DND-41 (cell line): ENCODE results near the gene NBEA.

Source experiments
- ATAC-seq: fragments of 200-7000 bp; cut with Tn5 transposase; 3 replicates; pipeline ENCODE4 v1.9.1; 2021; ENCODE audit warnings: low read depth; ENCODE audit not compliant: insufficient read depth
- DNase-seq: peaks from one replicate; pipeline ENCODE4 v3.0.0-alpha.2; 2020
- H2AFZ ChIP-seq: 2 replicates; pipeline ENCODE4 v1.6.0; 2012; ENCODE audit warnings: low read depth, low read length
- H3K27ac ChIP-seq: 2 replicates; pipeline ENCODE4 v1.5.1; 2012; ENCODE audit warnings: low read length, inconsistent platforms
- H3K27me3 ChIP-seq: fragments of 200-600 bp; sonication (generic); 2 replicates; pipeline ENCODE4 v1.6.0; 2012; ENCODE audit warnings: low read length, mild to moderate bottlenecking, inconsistent platforms; ENCODE audit not compliant: insufficient read depth, poor library complexity
- H3K36me3 ChIP-seq: 2 replicates; pipeline ENCODE4 v1.5.1; 2012; ENCODE audit warnings: low read length, inconsistent platforms; ENCODE audit not compliant: insufficient read depth
- H3K4me1 ChIP-seq: 2 replicates; pipeline ENCODE4 v1.5.1; 2012; ENCODE audit warnings: mild to moderate bottlenecking, low read length; ENCODE audit not compliant: insufficient read depth
- H3K4me2 ChIP-seq: 2 replicates; pipeline ENCODE4 v1.6.0; 2012; ENCODE audit warnings: mild to moderate bottlenecking, moderate library complexity, low read length, inconsistent platforms; ENCODE audit not compliant: insufficient read depth
- H3K4me3 ChIP-seq, 2 experiments: fragments of 200-600 bp in 1 of 2; shearing (Covaris generic) in 1 of 2; 2 replicates each; pipeline ENCODE4 v1.5.1; 2012 to 2016; ENCODE audit warnings: inconsistent platforms in 2 of 2, low read length in 2 of 2, mild to moderate bottlenecking in 2 of 2, low read depth in 1 of 2, moderate library complexity in 1 of 2
- H3K79me2 ChIP-seq: 2 replicates; pipeline ENCODE4 v1.6.0; 2012; ENCODE audit warnings: low read length, inconsistent platforms; ENCODE audit not compliant: insufficient read depth
- H3K9ac ChIP-seq: 2 replicates; pipeline ENCODE4 v1.6.0; 2012; ENCODE audit warnings: low read depth, mild to moderate bottlenecking, inconsistent platforms, low read length, moderate library complexity
- H3K9me3 ChIP-seq: 2 replicates; pipeline ENCODE4 v1.5.1; 2012; ENCODE audit warnings: low read length, moderate library complexity, mild to moderate bottlenecking, inconsistent platforms; ENCODE audit not compliant: insufficient read depth, severe bottlenecking
- H4K20me1 ChIP-seq: 2 replicates; pipeline ENCODE4 v1.6.0; 2012; ENCODE audit warnings: low read length; ENCODE audit not compliant: insufficient read depth
- CTCF ChIP-seq: IDR thresholded peaks from 2 replicates; pipeline ENCODE4 v1.5.1; 2012; ENCODE audit warnings: borderline replicate concordance, low read length, moderate library complexity, mild to moderate bottlenecking; ENCODE audit not compliant: poor library complexity, severe bottlenecking; ENCODE audit errors: extremely low read depth
- EZH2 ChIP-seq: IDR thresholded peaks from 3 replicates; pipeline ENCODE4 v1.6.1; 2012; ENCODE audit warnings: borderline replicate concordance, low read depth, mild to moderate bottlenecking, moderate library complexity, low read length, inconsistent platforms; ENCODE audit not compliant: severe bottlenecking

Gene NBEA

GRCh38 chr13:35681685-35682084 is 739.6 kb downstream of the NBEA start:
- DNase-seq (no peak), ATAC-seq (no peak)
- Histone ChIP-seq H4K20me1 (no peaks in the 10 kb centered on the region), H3K4me3 (no peak overlapping the region), H2AFZ (no peak overlapping the region), H3K4me1 (no peaks in the 10 kb centered on the region), H3K79me2 (no peaks in the 10 kb centered on the region), H3K36me3 (no peaks in the 10 kb centered on the region), H3K9me3 (no peaks in the 10 kb centered on the region), H3K9ac (no peak overlapping the region), H3K27ac (no peak overlapping the region), H3K27me3 (no peaks in the 10 kb centered on the region), H3K4me2 (no peak overlapping the region)
- TF ChIP-seq EZH2, result no peak
- no peak for TF ChIP-seq CTCF

- Histone ChIP-seq H3K4me2 (no peak overlapping the region), H3K4me1 (no peaks in the 10 kb centered on the region), H3K4me3 (no peak overlapping the region), H3K27me3 (no peaks in the 10 kb centered on the region), H3K79me2 (no peaks in the 10 kb centered on the region), H2AFZ (no peak overlapping the region), H3K9me3 (no peaks in the 10 kb centered on the region), H3K9ac (no peak overlapping the region), H4K20me1 (no peaks in the 10 kb centered on the region), H3K36me3 (no peaks in the 10 kb centered on the region), H3K27ac (no peak overlapping the region)
- TF ChIP-seq CTCF (no peak), EZH2 (no peak)
- DNase-seq, result no peak
- no peak for ATAC-seq
These were observed 742.4 kb downstream of the NBEA start for GRCh38 chr13:35684432-35684831.

GRCh38 chr13:35687336-35687735 is 745.3 kb downstream of the NBEA start:
- Histone ChIP-seq H3K27ac (no peak overlapping the region), H3K9me3 (no peaks in the 10 kb centered on the region), H4K20me1 (no peaks in the 10 kb centered on the region), H3K9ac (no peak overlapping the region), H3K27me3 (no peaks in the 10 kb centered on the region), H2AFZ (no peak overlapping the region), H3K4me3 (no peak overlapping the region), H3K36me3 (no peaks in the 10 kb centered on the region), H3K79me2 (no peaks in the 10 kb centered on the region), H3K4me2 (no peak overlapping the region), H3K4me1 (no peaks in the 10 kb centered on the region)
- no peak for DNase-seq
- no peak for TF ChIP-seq CTCF
- TF ChIP-seq EZH2, result no peak
- no peak for ATAC-seq

- no peaks in the 10 kb centered on the region for H3K4me1 ChIP-seq
- H3K36me3 ChIP-seq, result no peaks in the 10 kb centered on the region
- ATAC-seq (no peak), DNase-seq (no peak)
- no peaks in the 10 kb centered on the region for H3K27me3 ChIP-seq
- TF ChIP-seq CTCF, result no peak
- no peak for TF ChIP-seq EZH2
- no peak overlapping the region for H2AFZ ChIP-seq
- no peaks in the 10 kb centered on the region for H3K9me3 ChIP-seq
- H3K9ac ChIP-seq, result no peak overlapping the region
- no peaks in the 10 kb centered on the region for H3K79me2 ChIP-seq
- no peak overlapping the region for H3K27ac ChIP-seq
- no peak overlapping the region for H3K4me3 ChIP-seq
- H4K20me1 ChIP-seq, result no peaks in the 10 kb centered on the region
- no peak overlapping the region for H3K4me2 ChIP-seq
These were observed 748.6 kb downstream of the NBEA start for GRCh38 chr13:35690581-35691207.
